ENCODE data around the gene POU6F2. TPM values are rescaled to one million over a fixed set of nuclear protein-coding genes. Genes with fewer than 3 reads are reported as not detected.

Gene POU6F2
- total and polyA plus RNA-seq, 2 donors (not counting 1 experiment from before 2014, with no cell fraction given), result 0.47 TPM; not detected in 1

- H3K27me3 ChIP-seq (replicated peaks in 1 of 4; ENCODE audit: control extremely low read depth in 1 of 4, control insufficient read depth in 3 of 4, insufficient read depth in 4 of 4, low read length in 3 of 4), result no peaks in the 10 kb centered on the region
- no peaks in the 10 kb centered on the region for H3K79me2 ChIP-seq (ENCODE audit: control insufficient read depth, insufficient read depth, low read length)
- H3K4me3 ChIP-seq (ENCODE audit: control extremely low read depth in 1 of 5, extremely low read depth in 1 of 5, insufficient read depth in 1 of 5, low read depth in 2 of 5, low read length in 4 of 5), result no peak overlapping the region
- H3K4me2 ChIP-seq (replicated peaks; ENCODE audit: low read depth, low read length, poor library complexity, severe bottlenecking), result no peak overlapping the region
- Mint-ChIP-seq H3K9me3 (ENCODE audit: insufficient read depth) (no peaks in the 10 kb centered on the region), H3K4me1 (no peaks in the 10 kb centered on the region), H3K27ac (no peak overlapping the region), H3K27me3 (peaks cover 33% of the 10 kb centered on the region), H3K4me3 (no peak overlapping the region)
- no peak overlapping the region for H2AFZ ChIP-seq (ENCODE audit: insufficient read depth, low read depth, low read length, poor library complexity, severe bottlenecking)
- intact Hi-C loops (cut with micrococcal nuclease), result no loop called here
- DNase-seq, result no peak
- H3K4me1 ChIP-seq (ENCODE audit: control insufficient read depth in 2 of 2, insufficient read depth in 2 of 2, low read length in 2 of 2), result no peaks in the 10 kb centered on the region
- WGBS (ENCODE audit: insufficient coverage), result no CpG with 5 or more reads among the region's 3 CpGs
- TF ChIP-seq CTCF (IDR thresholded peaks at IDR 0.05) (no peak), EZH2 (IDR thresholded peaks at IDR 0.05; ENCODE audit: borderline replicate concordance, insufficient read depth, low read depth, low read length, poor library complexity, severe bottlenecking) (no peak)
- ChIA-PET POLR2A (no interaction called here), CTCF (no interaction called here)
- no peak overlapping the region for H3K9ac ChIP-seq (ENCODE audit: low read length)
- H3K9me3 ChIP-seq (ENCODE audit: control extremely low read depth in 1 of 3, control insufficient read depth in 2 of 3, insufficient read depth in 1 of 3, low read length in 2 of 3), result no peaks in the 10 kb centered on the region
- no peak overlapping the region for H3K27ac ChIP-seq (ENCODE audit: low read length in 2 of 2)
- no peak for ATAC-seq (ENCODE audit: low read depth)
- no peaks in the 10 kb centered on the region for H4K20me1 ChIP-seq (ENCODE audit: control insufficient read depth, insufficient read depth, low read length, poor library complexity, severe bottlenecking)
- no peaks in the 10 kb centered on the region for H3K36me3 ChIP-seq (replicated peaks in 1 of 2; ENCODE audit: control extremely low read depth in 1 of 2, control insufficient read depth in 1 of 2, extremely low read depth in 1 of 2, insufficient read depth in 2 of 2, low read length in 1 of 2)
Measured at GRCh38 chr7:39501358-39501757, 523.6 kb downstream of the POU6F2 start.

GRCh38 chr7:39504963-39505362, 527.3 kb downstream of the POU6F2 start:
- peaks cover 9% of the 10 kb centered on the region for H3K4me1 Mint-ChIP-seq
- DNase-seq, result no peak

More at GRCh38 chr7:39504963-39505362, 527.3 kb downstream of the POU6F2 start:
- intact Hi-C loops (cut with micrococcal nuclease), result no loop called here
- H3K36me3 ChIP-seq (replicated peaks in 1 of 2; ENCODE audit: control extremely low read depth in 1 of 2, control insufficient read depth in 1 of 2, extremely low read depth in 1 of 2, insufficient read depth in 2 of 2, low read length in 1 of 2), result no peaks in the 10 kb centered on the region
- H3K4me2 ChIP-seq (replicated peaks; ENCODE audit: low read depth, low read length, poor library complexity, severe bottlenecking), result no peak overlapping the region
- H3K27ac ChIP-seq (ENCODE audit: low read length in 2 of 2), result no peak overlapping the region
- H2AFZ ChIP-seq (ENCODE audit: insufficient read depth, low read depth, low read length, poor library complexity, severe bottlenecking), result no peak overlapping the region
- H3K27me3 ChIP-seq (replicated peaks in 1 of 4; ENCODE audit: control extremely low read depth in 1 of 4, control insufficient read depth in 3 of 4, insufficient read depth in 4 of 4, low read length in 3 of 4), result no peaks in the 10 kb centered on the region
- CTCF ChIA-PET, result no interaction called here
- no peaks in the 10 kb centered on the region for H3K9me3 ChIP-seq (ENCODE audit: control extremely low read depth in 1 of 3, control insufficient read depth in 2 of 3, insufficient read depth in 1 of 3, low read length in 2 of 3)
- no peak for ATAC-seq (ENCODE audit: low read depth)
- no peak overlapping the region for H3K27ac Mint-ChIP-seq
- POLR2A ChIA-PET, result no interaction called here
- TF ChIP-seq EZH2 (IDR thresholded peaks at IDR 0.05; ENCODE audit: borderline replicate concordance, insufficient read depth, low read depth, low read length, poor library complexity, severe bottlenecking) (no peak), CTCF (IDR thresholded peaks at IDR 0.05) (no peak)
- H3K9ac ChIP-seq (ENCODE audit: low read length), result no peak overlapping the region
- no peak overlapping the region for H3K4me3 ChIP-seq (ENCODE audit: control extremely low read depth in 1 of 5, extremely low read depth in 1 of 5, insufficient read depth in 1 of 5, low read depth in 2 of 5, low read length in 4 of 5)
- WGBS (ENCODE audit: insufficient coverage), result 61% methylated on average over 3 of the region's 3 CpGs
- no peak overlapping the region for H3K4me3 Mint-ChIP-seq
- peaks cover 14% of the 10 kb centered on the region for H3K27me3 Mint-ChIP-seq
- no peaks in the 10 kb centered on the region for H3K79me2 ChIP-seq (ENCODE audit: control insufficient read depth, insufficient read depth, low read length)
- no peaks in the 10 kb centered on the region for H4K20me1 ChIP-seq (ENCODE audit: control insufficient read depth, insufficient read depth, low read length, poor library complexity, severe bottlenecking)
- peaks cover 8 to 10% of the 10 kb centered on the region in 2 donors for H3K4me1 ChIP-seq (ENCODE audit: control insufficient read depth in 2 of 2, insufficient read depth in 2 of 2, low read length in 2 of 2)
- no peaks in the 10 kb centered on the region for H3K9me3 Mint-ChIP-seq (ENCODE audit: insufficient read depth)
